GM21717 (cell line): ENCODE measurements around the gene DCST2.

Experiments
- ATAC-seq: cut with Tn5 transposase; IDR thresholded peaks from one replicate; pipeline ENCODE4 v1.9.1; 2021; ENCODE audit warnings: mild to moderate bottlenecking, moderate library complexity; ENCODE audit not compliant: unreplicated experiment

DCST2 gene

DNA sequence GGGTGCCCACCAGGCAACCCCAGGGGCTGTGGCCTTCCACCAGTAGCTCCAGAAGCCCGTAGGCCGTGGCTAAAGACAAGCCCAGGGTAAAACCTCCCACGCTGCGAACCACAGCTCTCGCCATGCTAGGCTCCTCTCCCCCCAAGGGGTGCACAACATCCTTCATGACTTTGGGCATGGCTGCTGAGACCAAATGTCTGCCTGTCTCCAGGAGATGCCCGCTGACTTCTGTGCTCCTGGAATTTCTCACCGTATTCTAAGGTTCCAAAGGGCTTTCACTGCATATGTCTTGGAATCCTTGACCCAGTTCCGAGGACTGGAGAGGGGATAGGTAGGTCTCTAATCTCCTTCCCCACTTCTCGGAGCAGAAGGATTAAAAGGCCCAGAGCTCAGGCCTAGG, at the start of gene DCST2, which contains the start of gene DCST1:
Gene DCST2 (minus strand): TSS at position 258 of the 400 bp plus-strand sequence. CDS start 80 bp downstream, at position 178.
Gene DCST1 (plus strand): TSS at position 301 of the 400 bp plus-strand sequence. CDS start 213 bp downstream, outside the sequence.
- no peak for ATAC-seq

DNA sequence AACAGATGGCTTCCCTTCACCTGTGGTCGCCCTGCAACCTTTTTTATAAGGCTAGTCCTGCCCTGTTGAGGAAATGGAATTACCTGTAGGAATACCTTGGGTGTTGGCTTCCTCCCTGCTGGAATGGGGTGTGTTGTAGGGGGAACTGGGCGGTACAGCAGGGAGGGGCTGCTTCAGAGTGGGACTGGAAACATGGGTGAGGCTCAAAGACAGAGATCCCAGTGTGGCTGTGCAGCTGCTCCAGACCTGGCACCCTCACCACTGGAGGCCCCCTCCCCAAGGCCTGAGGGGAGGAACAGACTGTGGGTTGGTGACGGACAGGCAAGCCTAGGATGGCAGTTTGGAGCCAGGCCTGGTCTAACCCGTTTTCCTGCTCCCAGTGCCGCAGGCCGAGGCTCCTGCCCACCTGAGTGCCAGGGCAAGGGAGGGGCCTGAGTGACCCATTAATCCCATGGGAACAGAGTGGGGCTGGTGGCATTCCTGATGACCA, 49.5 kb upstream of the DCST2 start:
- ATAC-seq = no peak

- no peak for ATAC-seq
Observed at GRCh38 chr1:155082301-155083051, 48.9 kb upstream of the DCST2 start.

- ATAC-seq = no peak
Observed at GRCh38 chr1:155081472-155082300, 48.1 kb upstream of the DCST2 start.

DNA sequence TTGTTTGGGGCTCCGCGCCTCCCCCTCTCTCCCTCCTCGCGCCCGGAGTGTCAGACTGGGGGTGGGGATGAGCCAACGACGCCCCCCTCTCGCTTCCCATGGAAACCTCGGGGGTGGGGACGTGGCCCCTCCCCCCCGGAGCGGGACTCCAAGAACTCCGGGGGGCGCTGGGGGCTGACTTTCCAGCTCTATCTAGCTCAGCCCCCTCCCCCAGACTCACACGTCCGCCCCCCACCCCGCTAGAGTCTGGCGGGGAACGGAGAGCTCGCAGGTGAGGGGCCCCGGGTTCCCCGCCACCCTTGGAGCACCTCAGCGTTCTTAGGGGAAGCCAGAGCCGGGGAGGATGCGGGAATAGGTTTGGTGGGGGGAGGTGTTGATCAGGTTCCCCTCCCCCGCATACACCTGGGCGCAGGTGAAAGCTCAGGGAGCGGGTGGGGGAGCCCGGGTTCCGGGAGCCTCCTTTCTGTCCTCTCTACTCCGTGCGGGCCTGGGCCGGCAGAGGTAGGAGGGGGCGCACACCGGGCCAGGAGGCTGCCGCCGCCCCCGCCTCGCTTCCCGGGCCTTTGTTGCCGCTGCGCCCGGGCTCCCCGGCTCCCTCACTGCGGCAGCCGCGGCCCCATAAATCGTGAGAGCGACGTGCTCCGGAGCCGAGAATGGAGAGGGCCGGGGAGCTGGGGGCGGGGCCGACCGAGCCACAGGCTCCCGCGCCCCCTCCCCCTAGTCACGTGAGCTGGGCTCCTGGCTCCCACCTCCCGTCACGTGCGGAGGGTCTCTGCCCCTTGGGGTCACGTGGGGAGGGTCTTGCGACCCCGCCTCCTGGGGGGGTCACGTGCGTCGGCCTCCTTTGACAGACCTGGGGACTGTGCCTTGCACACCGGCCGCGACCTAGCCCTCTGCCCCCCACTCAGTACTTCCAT, 47.0 kb upstream of the DCST2 start:
- no peak for ATAC-seq

- no peak for ATAC-seq
Observed at GRCh38 chr1:155079487-155080311, 46.1 kb upstream of the DCST2 start.

GRCh38 chr1:155079210-155079486, 45.6 kb upstream of the DCST2 start:
- no peak for ATAC-seq

DNA sequence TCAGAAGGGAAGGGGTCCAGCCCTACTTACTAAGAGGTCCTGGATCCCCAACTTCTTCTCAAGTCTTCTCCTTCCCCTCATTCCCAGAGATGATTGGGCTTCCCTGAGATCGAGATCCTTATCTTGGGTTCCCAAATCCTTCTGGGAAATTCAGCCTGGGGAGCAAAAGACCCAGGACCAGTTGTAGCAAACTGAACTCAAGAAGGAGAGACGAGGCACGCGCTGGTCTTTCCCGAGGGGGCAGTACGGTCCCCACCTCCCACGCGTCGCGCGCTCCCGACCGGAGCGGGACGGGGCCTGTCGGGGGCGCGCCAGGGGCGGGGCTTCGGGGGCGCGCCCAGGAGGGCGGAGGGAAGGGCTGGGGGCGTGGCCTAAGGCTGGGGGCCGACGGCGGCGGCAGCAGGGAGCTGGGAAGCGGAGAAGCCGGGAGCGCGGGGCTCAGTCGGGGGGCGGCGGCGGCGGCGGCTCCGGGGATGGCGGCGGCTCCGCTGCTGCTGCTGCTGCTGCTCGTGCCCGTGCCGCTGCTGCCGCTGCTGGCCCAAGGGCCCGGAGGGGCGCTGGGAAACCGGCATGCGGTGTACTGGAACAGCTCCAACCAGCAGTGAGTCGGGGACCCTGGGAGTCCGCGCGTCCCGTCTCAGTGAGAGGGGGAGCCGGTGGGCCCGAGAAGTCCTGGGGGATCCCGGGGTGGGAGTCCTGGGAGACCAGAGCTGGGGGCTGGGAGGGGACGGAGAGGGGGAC, 45.1 kb upstream of the DCST2 start, which contains the start of gene EFNA3:
Gene EFNA3 (plus strand): TSS at position 369 of the 741 bp plus-strand sequence. CDS start 105 bp downstream, at position 474.
- ATAC-seq = no peak

DNA sequence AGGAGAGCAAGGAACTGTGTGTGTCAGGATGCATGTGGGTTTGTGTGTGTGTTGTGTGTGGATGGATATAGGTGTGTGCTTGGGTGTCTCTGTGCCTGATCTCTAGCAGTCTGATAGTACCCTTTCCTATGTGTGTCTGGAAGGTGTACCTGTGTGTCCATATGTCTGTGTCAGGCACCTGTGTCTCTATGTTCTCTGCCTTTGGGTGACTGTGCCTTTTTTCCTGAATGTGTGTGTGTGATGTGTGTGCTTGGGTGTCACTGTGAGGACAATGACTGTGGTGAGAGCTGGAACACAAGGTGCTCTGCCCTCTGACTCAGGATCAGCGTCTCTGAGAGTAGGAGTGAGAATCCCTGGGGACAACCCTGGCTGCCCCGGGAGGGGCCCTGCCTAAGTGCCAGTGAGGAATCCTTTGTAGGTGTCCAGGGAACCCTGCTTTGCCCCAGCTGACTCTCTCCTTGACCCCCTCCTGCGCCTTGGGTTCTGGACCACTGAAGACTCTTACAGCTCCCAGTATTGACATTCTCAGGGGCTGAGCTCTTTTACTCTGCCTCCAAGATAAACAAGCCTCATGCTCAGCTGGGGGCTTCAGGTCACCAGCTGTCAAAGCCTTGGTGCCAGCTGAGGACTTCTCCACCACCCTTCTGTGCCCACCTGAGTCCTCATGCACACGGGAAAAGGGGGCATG, 44.3 kb upstream of the DCST2 start:
- ATAC-seq = no peak

- ATAC-seq = no peak
Observed at GRCh38 chr1:155077346-155077745, 43.8 kb upstream of the DCST2 start.

GRCh38 chr1:155076371-155076770, 42.8 kb upstream of the DCST2 start:
- no peak for ATAC-seq

DNA sequence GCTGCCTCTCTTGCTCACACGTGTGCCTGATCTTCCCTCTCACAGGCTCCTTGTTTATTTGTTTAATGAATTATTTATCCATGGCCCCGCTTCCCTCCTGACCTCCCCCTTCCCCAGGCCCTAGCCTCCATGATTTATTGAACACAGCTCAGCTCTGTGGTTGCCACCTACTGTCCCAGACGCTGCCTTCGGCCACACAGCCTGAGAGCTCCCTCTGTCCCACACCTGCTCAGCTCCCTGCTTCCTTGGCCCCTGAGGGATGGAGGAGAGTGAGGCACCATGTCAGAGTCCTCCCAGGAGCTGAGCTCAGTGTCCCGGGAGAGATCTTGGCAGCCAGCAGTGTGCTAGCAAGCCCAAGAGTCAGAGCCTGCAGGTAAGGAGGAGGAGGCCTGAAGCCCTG, 42.0 kb upstream of the DCST2 start:
- ATAC-seq = no peak

DNA sequence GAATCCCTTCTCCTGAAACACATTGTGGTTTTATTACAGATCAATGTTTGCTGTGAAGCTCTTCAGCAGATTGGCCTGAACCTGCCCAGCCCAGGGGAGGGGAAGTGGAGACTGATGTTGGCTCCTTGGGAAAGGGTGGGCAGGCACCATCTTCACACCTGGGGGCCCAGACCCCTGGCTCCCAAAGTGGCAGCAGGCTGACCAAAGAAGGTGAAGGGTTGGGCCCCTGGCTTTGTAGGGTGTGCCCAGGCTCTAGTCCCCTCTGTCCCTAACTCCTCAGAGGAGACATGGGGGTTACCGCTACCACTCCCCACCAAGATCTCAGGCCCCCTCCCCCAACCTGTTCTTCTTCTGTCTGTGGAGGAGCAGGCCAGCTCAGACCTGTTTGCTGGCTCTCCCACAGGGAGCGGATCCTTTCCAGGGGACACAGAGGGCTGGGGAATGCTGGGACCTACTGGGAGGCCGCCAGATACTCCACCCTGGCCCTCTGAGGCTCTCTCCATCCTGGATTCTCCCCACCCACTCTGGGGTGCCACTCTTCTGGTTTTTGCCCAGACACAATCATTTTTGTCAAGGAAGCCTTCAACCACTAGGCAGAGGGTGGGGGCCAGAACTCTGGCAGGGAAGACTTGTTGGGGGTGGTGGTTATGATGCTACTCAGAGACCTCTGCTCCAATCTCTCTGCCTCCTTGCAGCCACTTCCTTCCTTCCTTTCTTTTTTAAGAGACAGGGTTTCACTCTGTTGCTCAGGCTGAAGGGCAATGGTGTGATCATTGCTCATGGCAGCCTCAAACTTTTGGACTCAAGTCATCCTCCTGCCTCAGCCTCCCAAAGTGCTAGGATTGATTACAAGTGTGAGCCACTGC, 40.0 kb upstream of the DCST2 start:
- ATAC-seq = no peak

GRCh38 chr1:155072531-155073289, 39.1 kb upstream of the DCST2 start:
- ATAC-seq = no peak

DNA sequence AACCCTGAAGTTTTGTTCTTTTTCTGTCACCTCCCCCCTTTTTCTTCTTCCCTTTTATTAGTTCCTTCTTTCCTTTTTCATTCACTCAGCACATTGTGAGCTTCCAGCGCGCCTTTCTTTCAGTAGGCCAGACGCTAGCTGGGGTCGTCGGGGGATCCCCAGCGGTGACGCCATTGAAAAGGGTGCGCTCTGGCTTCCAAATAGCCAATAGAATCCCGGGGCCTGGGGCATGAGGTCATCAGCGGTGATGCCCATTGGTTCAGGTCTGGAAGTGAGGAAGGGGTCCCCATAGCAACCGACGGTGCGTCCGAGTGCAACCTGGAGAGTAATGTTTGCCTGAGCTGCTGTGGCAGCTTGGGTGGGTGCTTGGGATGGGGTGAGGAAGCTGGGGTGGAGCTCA, 38.1 kb upstream of the DCST2 start:
- no peak for ATAC-seq

DNA sequence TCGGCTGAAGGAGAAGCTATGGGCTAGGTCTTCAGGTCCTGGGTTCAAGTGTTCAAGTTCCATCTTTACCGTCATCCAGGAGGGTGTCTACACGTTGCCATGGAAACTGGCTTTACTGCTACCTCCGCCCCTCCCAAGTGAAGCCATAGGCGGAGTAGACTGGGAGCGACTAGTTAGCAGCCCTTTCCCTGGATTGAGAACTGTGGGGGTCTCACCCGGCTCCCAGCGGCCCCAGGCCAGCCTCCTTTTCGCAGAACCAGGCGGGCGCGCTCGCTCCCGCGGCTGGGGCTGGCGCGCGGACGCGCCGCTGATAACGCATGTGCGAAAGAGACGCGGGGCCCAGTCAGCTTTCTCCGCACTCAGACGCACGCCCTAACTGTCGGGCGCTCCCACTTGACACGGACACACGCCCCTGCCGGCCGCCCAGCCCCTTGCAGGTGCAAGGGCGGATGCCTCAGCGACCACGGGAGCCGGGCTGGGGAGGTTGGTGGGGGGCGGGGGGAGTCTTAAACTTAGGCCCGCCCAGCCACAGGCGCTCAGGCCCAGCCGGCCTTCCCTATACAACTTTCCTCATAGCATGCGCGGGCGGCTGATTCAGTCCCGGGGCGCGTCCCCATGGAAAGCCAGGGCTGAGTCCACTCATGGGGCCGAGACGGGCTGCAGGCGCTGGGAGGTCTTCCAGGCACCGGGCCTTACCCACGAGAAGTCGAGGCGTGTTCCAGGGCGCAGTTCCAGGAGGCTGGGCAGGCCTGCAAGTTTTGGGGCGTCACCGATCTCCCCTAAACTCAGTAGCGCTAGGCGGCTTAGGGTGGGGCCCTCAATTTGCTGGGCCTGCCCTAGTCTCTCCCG, 37.4 kb upstream of the DCST2 start:
- ATAC-seq = no peak
